Middle frontal gyrus (tissue), 1 donor: Measurements from ENCODE around the gene MAGI2.
"Not testable (repeated sequence)": the region's sequence is repeated elsewhere in the genome, so short reads cannot be mapped to it uniquely, and the experiment has no call there.

Experiments used
- DNase-seq: peaks from one replicate; pipeline ENCODE4 v3.0.0-alpha.2; 2015; ENCODE audit warnings: low spot score; ENCODE audit errors: extremely low spot score

MAGI2 gene

GRCh38 chr7:78577174-78577952 lies 876.1 kb downstream of the MAGI2 start:
- not testable (repeated sequence) for DNase-seq

DNA sequence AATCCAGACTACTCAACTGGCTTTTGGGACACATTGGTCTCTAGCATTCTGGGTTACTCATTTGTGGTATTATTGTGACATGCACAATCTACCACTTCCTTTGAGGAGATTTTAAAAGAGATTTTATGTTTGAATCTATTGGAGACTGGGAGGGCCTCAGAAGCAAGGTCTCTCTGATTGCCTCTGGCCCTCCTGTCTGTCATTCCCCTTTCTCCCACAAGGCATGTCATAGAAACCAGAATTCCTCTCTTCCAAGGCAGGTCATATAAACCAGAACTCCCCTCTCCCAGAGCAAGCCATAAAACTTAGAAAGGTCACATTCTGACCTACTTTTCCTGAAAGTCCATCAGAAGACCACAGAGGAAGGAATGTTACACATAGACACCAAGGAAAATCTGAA lies 877.2 kb downstream of the MAGI2 start:
- no peak for DNase-seq

DNA sequence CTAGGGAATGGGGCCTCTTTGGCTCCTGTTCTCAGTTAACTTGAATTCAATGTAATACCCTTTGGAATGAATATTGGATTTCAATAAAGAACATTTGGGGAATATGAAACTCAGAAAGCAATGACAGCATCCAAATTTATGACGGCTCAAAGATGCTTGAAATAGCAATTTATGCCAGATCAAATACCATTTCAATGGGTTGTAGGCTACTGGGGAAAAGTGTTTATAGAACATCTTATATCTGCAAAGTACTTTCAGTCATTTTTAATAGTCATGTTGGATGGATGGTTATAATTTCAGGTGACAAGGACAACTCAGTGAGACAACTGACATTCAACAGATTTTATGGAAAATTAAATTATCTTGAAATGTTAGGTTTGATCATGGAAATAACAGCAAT lies 882.2 kb downstream of the MAGI2 start:
- no peak for DNase-seq

GRCh38 chr7:78568690-78569089 lies 884.8 kb downstream of the MAGI2 start:
- DNase-seq, result no peak

DNA sequence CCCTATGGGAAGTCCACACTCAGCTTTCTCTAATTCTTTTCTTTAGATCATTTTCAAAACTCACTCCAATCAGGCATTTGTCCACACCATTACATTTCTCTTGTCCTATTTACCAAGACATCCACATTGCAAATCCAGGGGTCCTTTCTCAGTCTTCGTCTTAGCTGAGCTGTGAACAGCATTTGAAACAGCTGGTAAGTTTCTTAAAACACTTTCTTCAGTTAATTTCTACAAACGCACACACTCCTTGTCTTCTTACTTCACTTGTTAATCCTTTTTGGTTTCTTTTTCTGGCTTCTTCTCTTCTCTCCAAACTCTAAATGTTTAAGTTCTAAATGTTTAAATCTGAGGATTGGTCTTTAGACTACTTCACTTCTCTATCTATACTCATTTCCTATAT lies 885.6 kb downstream of the MAGI2 start:
- DNase-seq, result no peak

DNA sequence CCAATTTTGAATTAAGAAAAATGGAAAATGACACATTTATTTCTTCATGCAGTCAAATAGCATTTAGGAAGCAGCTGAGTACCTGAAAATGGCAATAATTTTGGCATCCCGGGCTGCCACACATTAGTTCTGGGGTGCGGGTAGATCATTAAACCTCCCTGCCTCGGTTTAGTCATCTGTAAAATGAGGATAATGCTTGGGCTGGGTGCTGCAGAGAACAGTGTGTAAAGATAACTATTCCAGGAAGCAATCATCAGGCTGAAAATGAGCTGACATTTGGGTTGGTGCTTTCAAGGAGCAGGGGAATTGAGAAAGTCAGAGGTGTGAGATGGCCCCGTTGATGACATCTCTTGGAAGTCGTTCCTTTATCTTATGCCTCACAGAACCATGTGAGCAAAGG lies 887.7 kb downstream of the MAGI2 start:
- no peak for DNase-seq

- DNase-seq, result no peak
Measured at GRCh38 chr7:78563191-78563590, 890.3 kb downstream of the MAGI2 start.

- DNase-seq, result no peak
Measured at GRCh38 chr7:78562191-78562590, 891.3 kb downstream of the MAGI2 start.

DNA sequence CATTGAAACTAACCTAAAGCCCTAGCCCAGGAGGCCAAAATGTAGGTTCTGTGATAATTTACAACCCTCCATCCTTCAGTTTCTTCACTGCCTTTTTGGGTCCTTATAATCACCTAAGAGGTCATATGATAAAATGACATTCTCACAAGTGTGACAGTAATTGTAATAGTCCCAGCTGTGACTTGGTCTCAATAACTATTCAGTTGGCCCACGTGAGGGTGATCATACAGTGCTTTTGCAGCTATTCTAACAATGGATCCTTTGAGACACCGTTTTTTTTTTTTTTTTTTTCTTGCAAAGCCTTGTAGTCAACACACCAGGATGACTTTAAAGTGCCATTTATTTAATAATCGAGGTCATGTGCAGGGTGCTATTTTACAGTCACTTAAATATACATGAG lies 894.9 kb downstream of the MAGI2 start:
- no peak for DNase-seq

GRCh38 chr7:78543976-78544375 lies 909.5 kb downstream of the MAGI2 start:
- no peak for DNase-seq

DNA sequence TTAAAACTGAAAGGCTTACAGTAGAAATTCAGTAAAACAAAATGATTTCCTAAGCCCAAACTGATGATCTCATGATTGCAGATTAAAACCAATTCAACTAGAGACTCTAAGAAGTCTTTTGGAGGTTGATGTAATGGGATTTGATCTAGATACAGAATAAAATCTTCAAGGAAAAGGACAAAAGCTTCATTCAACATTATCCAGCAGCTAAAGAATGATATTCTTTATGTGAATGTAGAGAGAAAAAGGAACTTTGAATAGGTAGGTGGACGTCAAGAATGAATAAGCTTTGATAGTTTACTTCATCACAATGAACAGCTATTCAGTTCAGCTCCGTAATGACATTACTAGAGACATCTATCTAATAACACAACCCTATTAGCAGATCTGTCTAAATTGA lies 910.5 kb downstream of the MAGI2 start:
- no peak for DNase-seq

GRCh38 chr7:78542541-78542940 lies 910.9 kb downstream of the MAGI2 start:
- DNase-seq, result no peak

DNA sequence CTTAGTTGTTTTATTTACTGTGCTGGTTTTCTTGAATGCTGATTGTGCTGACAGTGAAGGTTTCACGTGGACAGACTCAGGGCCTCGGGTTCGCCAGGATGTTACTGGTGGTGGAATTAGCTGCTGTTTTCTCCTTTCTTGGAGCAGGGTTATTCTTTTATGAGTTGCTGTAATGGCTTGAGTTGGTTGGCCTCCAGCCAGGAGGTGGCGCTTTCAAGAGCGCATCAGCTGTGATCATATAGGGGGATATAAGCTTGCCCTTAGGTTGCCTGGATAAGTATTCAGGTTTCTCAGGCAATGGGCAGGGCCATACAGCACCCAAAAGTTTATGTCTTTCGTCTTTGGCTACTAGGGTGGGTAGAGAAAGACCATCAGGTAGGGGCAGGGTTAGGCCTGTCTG lies 913.6 kb downstream of the MAGI2 start:
- no peak for DNase-seq

GRCh38 chr7:78535655-78536054 lies 917.8 kb downstream of the MAGI2 start:
- DNase-seq, result no peak

DNA sequence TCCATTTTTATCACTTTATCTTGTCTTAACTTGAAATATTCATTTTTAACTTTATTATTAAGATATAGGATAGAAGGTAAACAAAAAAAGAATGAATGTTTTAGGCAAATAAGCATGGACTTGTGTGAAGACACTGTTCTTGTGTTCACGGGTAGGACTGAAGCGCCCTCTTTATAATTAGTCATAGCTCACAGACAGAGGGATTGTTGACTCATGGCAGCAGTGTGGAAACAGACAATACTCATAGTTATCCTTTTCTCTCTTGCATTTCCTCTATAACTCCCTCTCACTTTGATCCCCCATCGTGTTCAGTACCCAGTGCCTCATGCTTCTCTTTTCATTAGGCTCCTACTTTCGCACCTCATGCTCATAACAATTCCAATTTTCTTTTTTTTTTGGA lies 923.1 kb downstream of the MAGI2 start:
- no peak for DNase-seq

DNA sequence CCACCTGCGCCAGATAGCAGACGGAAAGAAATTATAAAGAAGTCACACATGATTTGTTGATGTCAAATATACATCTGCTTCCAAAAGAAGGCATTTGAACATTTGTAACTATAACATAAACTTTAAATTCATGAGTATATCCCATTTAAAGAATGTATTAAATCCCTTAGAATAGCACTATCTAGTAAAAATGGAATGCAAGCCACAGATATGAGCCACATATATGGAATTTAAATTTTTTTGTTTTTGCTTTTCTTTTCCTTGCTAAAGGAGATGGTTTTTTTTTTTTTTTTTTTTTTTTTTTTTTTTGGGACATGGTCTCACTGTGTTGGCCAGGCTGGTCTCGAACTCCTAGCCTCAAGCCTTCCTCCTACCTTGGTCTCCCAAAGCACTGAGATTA lies 924.1 kb downstream of the MAGI2 start:
- no peak for DNase-seq

DNA sequence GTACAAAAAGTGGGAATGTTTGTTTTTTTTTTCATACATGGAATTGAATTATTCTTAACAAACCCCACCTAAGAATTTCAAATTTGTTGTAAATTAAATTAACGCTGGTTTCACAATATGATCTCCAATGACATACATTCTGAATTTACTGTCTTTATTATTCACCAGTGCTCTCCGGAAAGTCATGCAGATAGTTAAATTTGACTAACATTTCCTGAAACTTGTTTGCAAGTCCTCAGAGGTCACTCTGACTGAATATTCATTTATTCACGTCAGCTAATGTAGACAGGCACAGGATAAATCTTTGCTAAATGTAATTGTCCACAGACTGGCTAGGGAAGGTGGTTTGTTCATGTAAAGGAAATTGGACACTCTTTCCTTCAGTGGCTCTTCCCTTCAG lies 924.5 kb downstream of the MAGI2 start:
- DNase-seq, result no peak

DNA sequence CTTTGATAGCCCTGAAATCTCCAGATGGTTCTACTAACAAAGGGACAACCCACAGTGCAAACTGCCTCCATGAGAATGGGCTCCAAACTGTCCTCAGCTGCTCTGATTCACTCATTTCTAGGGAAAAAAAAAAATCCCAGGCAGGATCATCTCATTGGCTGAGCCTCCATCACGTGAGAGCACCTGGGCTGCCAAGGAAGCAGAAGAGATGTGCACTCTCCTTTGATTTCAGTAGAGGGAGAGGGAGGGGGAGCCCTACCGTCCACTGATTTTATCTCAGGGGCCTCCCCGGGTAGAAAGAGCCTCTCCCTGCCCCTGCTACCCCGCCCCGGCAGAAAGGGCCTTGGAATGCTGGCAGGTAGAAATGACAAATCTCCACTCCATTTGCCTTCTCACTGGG lies 929.5 kb downstream of the MAGI2 start:
- no peak for DNase-seq

GRCh38 chr7:78521961-78522360 lies 931.5 kb downstream of the MAGI2 start:
- DNase-seq, result no peak

DNA sequence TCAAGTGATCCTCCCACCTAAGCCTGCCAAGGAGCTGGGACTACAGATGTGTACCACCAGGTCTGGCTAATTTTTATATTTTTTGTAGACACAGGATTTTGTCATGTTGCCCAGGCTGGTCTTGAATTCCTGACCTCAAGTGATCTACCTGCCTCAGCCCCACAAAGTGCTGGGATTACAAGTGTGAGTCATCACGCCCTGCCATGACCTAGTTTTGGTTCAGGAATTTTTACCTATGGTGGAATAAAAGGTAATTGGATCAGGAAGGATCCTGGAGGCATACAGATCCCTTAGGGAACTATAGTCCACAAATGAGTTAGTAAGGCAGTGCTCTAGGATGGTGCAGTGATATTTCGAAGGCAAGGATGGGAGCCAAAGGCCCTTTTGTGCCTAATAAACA lies 937.0 kb downstream of the MAGI2 start:
- no peak for DNase-seq

- DNase-seq, result no peak
Measured at GRCh38 chr7:78514634-78515033, 938.8 kb downstream of the MAGI2 start.

DNA sequence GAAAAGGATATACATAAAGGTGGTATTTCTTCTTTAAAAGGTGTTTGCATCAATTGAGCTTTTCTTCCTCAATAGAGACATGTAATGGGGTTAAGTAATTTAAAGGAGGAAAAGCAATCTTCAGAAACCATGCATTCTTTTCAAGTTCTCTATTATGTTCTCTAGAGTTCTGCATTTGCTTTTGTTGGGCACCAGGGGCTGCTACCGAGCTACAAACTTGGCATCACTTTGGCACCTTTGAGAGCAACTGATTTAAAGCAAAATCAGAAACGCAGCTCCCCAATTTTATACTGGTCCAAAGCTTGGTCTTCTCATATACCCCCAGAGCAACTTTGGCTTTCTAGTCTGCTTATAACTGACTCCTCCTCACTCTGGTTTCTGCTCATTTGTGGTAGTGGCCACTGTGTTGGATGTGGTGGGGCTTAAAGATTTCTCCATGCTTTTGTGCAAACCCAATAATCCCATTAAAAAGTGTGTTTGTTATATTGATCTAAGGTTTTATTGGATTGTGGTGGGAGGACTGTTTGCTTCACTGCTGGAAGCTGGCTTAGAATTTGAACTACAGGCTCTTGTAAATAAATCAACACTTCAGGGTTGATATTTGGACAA lies 942.8 kb downstream of the MAGI2 start:
- DNase-seq, result no peak

DNA sequence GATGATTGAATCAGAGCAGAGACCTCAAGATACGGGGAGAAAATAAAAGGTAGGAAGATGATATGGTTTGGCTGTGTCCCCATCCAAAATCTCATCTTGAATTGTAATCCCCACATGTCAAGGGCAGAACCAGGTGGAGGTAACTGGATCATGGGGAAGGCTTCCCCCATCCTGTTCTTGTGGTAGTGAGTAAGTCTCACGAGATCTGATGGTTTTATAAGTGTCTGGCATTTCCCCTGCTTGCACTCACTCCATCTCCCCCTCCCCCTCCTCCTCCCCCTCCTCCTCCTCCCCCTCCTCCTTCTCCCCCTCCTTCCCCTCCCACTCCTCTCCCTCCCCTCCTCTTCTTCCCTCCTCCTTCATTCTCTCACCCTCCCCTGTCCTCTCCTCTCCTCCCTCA lies 950.2 kb downstream of the MAGI2 start:
- not testable (repeated sequence) for DNase-seq
